NCI-H2196 (cell line): ENCODE data around the gene ADAMTSL2.

Experiments used
- DNase-seq: peaks from one replicate; lab custom pipeline; 2025; ENCODE audit not compliant: unreplicated experiment; lab: John Stamatoyannopoulos, UW

ADAMTSL2 gene

DNA sequence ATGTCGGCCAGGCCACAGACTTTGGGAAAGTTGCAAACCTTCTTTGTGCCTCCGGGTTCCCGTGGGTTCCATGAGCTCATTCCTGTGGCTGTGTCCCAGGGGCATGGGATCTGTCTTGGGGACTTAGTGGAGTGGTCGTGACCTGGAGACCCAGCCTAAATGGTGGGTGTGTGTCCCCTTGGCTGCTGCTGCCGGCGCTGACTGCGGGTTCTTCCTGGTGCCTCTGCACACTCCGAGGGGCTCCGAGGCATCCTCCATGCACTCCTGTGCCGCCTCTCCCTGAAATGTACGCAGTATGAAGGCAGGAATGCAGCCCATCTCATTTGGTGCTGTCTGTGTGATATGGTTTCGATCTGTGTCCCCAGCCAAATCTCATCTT lies 34.6 kb upstream of the ADAMTSL2 start:
- no peak for DNase-seq

GRCh38 chr9:133502112-133502511 lies 32.4 kb upstream of the ADAMTSL2 start:
- no peak for DNase-seq

GRCh38 chr9:133505186-133505830 lies 29.2 kb upstream of the ADAMTSL2 start:
- no peak for DNase-seq

DNA sequence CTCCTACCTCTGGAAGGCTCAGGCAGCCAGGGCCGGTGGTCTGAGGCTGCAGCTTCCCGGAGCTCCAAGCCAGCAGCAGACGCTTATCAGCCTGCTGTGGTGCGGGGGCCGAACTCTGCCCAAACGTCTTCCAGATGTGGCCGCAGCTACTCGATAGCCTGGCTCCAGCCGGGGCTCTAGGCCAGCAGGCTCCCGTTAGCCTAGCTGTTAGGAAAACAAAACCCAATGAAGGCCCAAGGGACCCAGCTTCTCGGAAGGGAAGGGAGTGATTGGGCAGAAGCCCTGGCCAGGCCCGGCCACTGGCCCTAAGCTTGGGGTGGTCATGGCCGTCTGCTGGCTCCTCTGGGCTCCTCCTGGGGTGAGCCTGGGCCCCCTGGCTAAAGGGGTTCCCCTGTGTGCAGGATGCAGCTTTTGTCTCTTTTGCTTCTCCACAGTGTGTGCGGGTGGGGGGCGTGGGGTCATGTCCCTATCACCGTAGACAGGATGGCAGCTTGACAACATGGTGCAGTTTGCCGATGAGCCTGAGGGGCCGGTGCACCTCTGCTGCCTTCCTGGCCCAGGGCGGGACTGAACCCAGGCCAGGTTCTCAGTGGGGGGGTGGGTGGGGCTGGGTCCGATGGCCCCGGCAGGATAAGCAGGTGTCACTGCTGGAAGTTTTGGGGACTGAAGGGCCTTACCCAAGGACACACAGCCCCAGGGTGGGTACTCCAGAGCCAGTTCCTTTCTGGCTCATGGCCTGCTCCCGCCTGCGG lies 28.4 kb upstream of the ADAMTSL2 start:
- DNase-seq = no peak

DNA sequence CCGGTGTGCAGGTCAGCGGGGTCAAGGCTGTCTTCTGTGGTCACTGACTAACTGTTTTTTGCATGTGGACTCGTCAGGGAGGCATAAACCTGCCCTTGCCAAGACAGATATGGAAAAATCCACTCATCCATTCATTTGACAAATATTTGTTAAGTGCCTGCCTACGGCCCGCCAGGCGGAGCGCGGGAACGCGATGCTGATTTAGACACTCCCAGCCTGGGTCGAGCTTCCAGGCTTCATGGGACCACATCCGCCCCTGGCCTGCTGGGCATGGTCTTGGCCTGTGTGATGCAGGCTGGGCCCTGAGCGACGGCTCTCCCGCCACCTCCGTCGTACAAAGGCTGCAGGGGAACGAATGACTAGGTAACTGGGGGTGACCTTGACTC lies 27.9 kb upstream of the ADAMTSL2 start:
- peak; percentile 35 for DNase-seq

GRCh38 chr9:133507246-133507965 lies 27.1 kb upstream of the ADAMTSL2 start:
- no peak for DNase-seq

DNA sequence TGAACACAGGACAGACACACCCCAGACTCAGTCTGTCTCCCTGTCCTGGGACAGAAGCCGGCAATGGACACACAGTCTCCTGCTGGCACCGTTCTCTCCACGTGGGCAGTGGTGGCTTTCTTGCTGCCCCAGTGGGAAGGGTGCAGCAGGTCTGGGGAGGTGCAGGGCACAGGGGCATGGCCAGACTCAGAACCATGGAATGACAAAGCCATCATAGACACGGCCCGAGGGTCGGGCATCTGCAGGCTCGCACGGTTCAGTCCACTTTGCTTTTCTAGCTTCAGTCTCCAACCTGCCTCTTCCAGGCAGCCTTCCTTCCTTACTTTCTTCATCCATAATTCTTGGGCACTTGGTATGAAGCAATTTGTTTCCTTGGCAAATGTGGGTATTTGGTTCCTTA lies 26.5 kb upstream of the ADAMTSL2 start:
- DNase-seq = no peak

DNA sequence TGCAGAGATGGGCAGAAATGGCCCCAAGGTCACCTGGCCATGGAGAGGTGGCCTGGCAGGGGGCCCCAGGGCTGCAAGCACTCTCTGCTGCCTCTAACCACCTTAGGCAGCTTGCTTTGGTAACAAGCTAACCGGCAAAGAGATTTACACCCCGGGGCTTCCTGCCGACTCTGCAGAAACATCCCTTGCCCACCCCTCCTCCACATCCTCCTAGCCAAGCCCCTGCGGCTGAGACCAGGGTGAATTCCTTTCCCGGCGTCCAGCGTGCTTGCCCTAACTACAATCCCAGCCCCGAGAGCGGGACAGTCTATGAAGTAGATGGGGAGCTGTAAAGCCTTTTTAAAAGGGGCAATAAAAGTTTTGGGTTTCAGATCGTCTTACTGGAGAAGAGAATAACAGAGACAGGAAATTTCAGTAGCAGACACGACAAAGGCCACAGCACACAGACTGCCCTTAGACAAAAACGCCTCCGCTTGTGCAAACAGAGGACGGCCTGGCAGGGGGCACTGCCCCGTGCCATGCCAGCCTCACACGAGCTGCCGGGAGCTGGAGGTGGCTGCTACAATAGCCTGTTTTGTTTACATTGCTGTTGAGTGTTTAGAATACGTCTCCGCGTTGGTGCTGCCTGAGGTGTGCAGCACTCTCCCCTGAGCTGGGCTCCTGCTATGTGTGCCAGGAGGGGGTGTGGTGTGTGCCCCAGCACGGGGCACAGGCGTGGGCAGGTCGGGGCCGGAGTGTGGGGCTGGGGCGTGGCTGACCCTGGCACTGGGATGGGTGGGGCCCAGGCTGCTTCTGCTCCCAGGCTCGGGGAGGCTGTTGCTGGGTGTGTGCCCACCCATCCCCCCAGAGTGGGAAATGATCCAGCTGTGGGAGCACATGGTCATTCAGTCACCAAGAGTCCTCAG lies 25.1 kb upstream of the ADAMTSL2 start:
- DNase-seq = peak; percentile 92

GRCh38 chr9:133510926-133511505 lies 23.5 kb upstream of the ADAMTSL2 start:
- DNase-seq = no peak

DNA sequence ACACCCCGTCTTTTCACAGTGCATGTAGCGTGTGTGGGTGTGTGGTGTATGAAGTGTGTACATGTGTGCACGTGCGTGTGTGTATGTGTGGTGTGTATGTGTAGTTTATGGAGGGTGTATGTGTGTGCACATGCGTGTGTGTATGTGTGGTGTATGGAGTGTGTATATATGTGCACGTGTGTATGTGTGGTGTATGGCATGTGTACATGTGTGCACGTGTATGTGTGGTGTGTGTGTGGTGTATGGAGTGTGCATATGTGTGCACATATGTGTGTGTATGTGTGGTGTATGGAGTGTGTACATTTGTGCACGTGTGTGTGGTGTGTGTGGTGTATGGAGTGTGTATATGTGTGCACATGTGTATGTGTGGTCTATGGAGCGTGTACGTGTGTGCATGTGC lies 22.9 kb upstream of the ADAMTSL2 start:
- no peak for DNase-seq

DNA sequence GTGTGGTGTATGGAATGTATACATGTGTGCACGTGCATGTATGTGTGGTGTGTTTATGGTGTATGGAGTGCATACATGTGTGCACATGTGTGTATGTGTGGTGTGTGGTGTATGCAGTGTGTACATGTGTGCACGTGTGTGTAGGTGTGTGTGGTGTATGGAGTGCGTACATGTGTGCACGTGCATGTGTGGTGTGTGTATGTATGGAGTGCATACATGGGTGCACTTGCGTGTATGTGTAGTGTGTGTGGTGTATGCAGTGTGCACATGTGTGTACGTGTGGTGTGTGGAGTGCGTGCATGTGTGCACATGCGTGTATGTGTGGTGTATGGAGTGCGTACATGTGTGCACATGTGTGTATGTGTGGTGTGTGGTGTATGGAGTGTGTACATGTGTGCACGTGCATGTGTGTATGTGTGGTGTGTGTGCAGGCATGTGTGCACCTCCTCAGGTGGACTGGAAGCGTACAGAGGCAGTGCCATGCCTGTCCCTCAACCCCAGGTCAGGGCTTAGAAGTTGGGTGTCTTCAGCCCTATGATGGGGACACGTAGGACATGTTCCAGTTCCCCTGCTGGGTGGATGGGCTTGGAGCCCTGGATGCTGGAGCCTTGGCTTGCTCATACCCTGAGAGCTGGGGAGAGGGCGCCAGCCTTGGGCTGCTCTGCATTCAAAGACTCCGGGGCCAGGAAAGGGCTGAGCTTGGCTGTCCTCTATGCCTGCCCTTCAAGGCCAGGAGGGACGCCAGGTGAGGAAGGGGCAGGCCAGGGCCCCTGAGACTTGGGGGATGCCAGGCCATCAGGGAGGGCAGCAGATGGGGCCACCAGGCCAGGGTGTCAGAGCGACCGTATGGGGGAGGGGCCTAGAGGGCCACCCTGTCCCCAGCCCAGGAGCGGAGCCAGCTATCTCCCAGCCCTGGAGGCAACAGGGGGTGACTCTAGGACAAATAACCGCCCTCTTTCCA lies 22.0 kb upstream of the ADAMTSL2 start:
- no peak for DNase-seq

DNA sequence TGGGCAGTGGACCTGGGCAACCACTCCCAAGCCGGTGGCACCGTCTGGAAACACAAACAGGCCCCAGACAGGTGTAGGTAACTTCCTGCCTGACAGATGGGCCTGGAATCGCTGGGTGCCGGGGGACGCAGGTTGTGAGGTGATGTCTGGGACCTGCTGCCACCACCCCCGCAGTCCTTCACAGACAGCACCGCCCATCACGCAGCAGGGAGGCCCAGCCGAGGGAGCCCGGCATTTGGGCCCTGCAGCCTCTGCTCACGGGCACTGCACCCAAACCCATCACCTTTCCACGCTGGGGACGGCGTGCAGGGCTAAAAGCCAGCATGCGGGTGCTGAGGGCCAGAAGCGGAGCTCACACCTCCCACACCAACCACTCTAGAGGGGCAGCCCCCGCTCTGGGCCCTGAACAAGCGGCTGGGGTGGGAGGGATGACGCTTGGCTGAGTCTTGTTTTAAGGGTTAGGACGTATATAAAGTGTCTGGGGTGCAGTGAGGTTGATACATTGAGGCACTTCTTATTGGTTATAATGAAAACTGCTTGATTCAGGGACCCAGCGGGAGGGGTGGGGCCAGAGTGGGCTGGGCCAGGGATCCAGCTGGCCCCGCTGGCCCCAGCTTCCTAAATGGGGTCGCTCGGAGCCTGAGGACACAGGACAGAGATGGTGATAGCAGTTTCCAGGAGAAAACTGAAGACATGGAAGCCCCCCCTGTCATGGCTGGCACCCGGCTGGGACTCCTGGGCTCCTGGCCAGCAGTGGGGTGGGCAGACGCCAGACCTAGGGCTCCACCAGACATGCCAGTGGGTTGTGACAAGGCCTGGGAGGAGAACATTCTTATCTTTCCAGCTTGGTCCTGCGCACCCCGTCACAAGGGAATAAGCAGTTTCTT lies 21.0 kb upstream of the ADAMTSL2 start:
- DNase-seq = peak; percentile 49

GRCh38 chr9:133514460-133515239 lies 19.9 kb upstream of the ADAMTSL2 start:
- DNase-seq = peak; percentile 64

DNA sequence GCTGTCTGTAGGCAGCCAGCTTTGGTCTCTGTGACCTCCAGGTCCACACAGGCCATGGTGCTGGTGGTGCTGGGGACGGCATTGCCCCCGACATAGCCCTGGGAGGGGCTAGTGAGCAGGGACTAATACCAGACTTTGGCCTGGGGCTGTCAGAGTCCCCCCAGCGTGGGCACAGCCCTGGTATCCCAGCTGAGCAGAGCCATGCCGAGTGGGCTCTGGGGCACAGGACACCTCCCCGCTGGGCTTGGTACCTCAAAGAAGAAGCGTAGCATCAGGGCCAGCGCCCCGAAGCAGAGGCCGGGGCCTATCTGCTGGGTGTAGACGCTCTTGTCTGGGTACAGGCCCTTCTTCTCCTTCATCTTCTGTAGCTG lies 19.3 kb upstream of the ADAMTSL2 start:
- no peak for DNase-seq

DNA sequence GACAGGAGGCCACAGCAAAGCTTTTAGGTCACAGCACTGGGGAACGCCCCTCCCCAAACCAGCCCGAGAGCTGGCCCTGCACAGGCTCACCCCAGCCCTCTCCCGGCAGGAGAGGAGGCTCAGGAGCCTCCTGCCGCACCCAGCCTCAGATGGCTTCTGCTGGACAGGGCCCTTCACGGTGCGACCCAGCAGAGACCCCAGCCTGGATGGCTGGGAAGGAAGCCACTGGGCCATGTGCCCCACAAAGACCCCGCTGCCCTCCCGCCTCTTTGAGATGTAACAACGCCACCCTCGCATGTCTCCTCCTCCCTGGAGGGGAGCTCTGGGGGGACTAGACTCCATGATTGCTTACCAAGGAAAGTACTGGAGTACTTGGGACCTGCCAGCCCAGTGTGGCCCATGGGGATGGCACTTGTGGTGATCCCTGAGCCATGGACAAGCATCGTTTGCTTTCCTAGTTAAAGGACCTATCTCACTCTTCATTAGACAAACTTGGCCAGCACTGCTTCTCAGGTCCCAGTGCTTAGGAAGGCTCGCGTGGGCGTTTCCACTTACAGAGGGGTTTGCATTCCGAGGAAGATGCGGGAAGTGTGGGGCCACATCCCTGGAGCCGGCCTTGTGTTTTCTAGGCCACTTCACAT lies 18.8 kb upstream of the ADAMTSL2 start:
- no peak for DNase-seq

DNA sequence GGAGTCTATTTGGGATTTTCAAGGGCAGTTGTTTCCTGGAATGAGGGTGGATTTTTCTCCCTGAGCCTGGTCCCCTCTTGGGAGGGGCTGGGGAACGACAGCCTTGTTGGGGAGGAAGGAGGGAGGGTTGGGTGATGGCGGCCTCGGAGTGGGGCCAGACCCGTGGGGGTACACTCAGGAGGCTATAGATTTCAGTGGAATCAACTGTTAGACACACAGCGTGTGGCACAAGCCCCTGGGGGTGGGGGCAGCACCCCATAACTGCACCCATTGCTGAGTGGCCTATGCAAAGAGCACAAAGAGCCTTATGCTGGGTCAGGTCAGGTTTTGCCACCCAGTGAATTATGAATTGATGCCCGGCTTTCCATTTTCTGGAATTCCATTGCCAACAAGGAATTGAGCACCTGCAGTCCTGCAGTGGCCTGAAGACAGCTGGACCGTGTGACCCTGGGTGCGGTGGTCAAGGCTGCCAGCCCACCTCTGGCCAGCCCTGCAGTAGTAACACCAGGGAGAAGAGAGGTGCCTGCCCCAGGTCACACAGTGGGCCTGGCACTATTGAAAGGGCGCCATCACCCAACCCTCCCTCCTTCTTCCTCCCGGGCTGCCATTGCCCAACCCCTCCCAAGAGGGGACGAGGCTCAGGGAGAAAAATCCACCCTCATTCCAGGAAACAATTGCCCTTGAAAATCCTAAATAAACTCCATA lies 18.1 kb upstream of the ADAMTSL2 start:
- DNase-seq = no peak

- no peak for DNase-seq
Observed at GRCh38 chr9:133516961-133517350, 17.5 kb upstream of the ADAMTSL2 start.
